HG02973 (cell line): ENCODE results near the gene MYBL2.
"Not testable (repeated sequence)": the region's sequence is repeated elsewhere in the genome, so short reads cannot be mapped to it uniquely, and the experiment has no call there.

Experiments
- ATAC-seq: cut with Tn5 transposase; IDR thresholded peaks from one replicate; pipeline ENCODE4 v1.9.1; 2021; ENCODE audit warnings: moderate library complexity; ENCODE audit not compliant: unreplicated experiment

Gene MYBL2

GRCh38 chr20:43749734-43750294 is 82.9 kb downstream of the MYBL2 start:
- ATAC-seq, result no peak

- ATAC-seq, result no peak
These were observed 83.9 kb downstream of the MYBL2 start for GRCh38 chr20:43750774-43751166.

GRCh38 chr20:43751167-43752050 is 84.5 kb downstream of the MYBL2 start:
- peak; percentile 69 for ATAC-seq

GRCh38 chr20:43752051-43752360 is 85.1 kb downstream of the MYBL2 start:
- ATAC-seq, result no peak

GRCh38 chr20:43752561-43753301 is 85.8 kb downstream of the MYBL2 start:
- peak; percentile 46 for ATAC-seq

GRCh38 chr20:43755390-43755789 is 88.5 kb downstream of the MYBL2 start:
- no peak for ATAC-seq

GRCh38 chr20:43755851-43756250 is 88.9 kb downstream of the MYBL2 start:
- no peak for ATAC-seq

GRCh38 chr20:43757888-43758287 is 91.0 kb downstream of the MYBL2 start:
- not testable (repeated sequence) for ATAC-seq

- no peak for ATAC-seq
These were observed 94.7 kb downstream of the MYBL2 start for GRCh38 chr20:43761386-43762340.

- no peak for ATAC-seq
These were observed 96.0 kb downstream of the MYBL2 start for GRCh38 chr20:43762911-43763310.

- no peak for ATAC-seq
These were observed 99.0 kb downstream of the MYBL2 start for GRCh38 chr20:43765916-43766315.
